Measurements from ENCODE around the gene C8A.

The C8A gene

GRCh38 chr1:56837244-56837939 lies 17.2 kb upstream of the C8A start:
- DNase-seq: peak; percentile 81 to 88

- DNase-seq: no peak
These were observed 15.8 kb upstream of the C8A start for GRCh38 chr1:56838759-56839158.

DNA sequence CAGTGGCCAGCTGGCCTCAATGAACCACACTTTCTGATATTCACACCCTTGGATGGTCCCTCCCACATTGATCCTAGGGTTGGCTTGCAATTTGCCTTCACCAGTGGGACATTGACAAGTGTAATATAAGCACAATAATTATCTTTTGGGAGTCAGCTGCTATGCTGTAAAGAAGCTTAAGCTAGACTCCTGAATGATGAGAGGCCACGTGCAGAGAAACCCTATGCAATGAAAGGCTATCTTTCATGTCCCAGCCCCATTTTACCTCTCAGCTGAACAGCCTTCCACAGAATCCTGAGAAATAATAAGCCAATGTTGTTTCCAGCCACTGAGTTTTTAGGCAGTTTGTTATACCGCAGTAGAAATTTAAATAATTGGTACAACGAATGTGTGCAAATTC lies 11.1 kb upstream of the C8A start:
- no peak for DNase-seq

DNA sequence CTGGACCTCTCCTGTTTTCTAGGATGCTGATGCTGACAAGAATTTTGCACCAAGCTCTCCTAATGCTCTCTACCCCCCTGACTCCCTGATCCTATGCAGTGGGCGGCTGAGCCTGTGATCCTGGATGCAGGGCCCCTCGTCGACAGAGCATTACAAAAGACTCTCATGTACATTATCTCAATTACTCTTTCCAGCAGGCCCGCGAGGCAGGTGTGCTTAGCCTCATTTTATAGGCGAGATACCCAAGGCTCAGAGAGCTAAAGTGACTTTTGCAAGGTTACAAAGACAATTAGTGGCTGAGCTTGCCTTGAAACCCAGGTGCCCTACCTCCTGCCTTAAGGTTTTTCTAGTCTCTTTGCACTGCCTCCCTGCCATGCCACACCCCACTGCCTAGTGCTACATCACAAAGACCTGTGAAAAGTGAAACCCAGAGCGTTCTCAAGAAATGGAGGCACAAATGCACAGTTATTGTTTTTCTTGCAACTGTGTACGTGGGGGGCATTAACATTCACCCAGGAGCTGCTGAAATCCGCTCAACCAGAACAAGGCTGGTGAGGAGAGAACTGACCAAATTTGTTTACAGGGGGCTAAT lies 10.0 kb upstream of the C8A start:
- peak in 1 of 2 experiments; percentile 46 for DNase-seq

DNA sequence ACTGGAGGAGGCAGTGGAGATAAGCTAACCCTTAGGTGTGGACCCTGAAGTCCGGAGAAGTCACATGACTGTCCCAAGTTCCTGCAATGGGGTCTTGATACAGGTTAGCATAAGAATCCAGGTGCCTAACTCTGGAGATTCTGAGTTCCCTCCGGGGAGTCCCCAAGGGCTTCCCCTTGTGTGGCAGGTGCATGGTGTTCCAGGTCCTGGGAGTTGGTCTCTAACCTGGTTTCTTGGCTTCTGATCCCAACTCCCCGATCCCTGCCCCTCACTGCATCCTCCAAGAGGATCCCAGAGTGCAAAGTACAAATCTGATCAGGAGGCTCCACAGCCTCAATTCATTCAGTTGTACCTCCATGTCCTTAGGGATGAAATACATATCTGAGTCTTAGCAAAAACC lies 9.3 kb upstream of the C8A start:
- DNase-seq: no peak

GRCh38 chr1:56849750-56850149 lies 4.8 kb upstream of the C8A start:
- DNase-seq: peak in 1 of 2 experiments; percentile 7

DNA sequence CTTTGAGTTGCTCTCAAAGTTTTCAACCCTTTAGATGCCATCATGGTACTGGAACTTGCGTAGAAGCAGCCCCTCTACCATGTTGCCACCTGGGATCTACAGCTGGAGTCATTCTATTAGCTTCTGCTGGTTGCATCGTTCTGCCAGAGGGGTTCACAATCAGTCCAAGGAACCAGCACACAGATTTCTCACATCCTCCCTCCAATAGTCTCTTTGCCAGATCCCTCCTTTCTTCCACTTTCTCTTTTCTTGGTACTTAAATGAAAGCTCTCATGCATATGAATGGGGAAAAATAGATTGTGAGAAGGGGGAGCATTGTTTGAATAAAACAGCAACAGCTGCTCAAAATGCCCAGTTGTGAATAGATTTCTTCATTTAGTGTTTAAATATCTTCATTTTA lies 4.2 kb upstream of the C8A start:
- no peak for DNase-seq

GRCh38 chr1:56850922-56851321 lies 3.7 kb upstream of the C8A start:
- DNase-seq: no peak

- DNase-seq: no peak
These were observed 2.1 kb upstream of the C8A start for GRCh38 chr1:56852476-56852875.

- DNase-seq: no peak
These were observed 593 bp downstream of the C8A start for GRCh38 chr1:56855190-56855589.

DNA sequence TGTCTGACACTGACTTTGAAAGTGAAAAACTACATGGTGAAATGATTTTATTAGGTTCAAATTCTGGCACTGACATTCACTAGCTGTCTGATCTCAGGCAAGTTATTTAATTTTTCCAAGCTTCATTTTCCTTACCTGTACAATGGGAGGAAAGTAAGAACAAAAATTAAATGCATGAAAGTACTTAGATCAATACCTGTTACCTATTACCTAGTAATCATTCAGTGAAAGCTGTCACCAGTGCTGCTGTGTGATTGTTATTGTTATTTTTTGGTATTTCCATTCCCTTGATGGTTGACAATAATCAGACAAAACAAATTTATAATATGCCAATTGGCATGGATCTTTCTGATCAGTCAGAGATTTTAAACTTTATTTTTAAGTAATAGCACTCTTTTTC lies 1.6 kb downstream of the C8A start:
- DNase-seq: no peak

DNA sequence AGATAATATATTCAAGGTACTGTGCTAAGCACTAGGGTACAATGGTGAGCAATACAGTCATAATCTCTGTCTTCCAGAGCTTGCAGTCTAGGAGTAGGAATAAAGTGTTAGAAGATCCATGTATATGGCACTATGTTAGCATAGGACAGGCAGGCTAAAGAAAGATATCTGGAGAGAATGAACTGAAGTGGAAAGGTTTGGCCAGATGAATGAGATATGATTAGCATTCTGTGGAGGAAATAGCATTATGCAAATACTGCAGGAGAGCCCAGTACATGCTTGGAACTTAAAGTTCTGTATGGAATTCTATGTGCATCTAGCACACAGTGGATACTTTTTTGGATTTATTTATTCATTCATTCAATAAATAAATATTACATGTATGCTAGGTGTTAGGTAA lies 4.7 kb downstream of the C8A start:
- DNase-seq: peak; percentile 58 to 76

DNA sequence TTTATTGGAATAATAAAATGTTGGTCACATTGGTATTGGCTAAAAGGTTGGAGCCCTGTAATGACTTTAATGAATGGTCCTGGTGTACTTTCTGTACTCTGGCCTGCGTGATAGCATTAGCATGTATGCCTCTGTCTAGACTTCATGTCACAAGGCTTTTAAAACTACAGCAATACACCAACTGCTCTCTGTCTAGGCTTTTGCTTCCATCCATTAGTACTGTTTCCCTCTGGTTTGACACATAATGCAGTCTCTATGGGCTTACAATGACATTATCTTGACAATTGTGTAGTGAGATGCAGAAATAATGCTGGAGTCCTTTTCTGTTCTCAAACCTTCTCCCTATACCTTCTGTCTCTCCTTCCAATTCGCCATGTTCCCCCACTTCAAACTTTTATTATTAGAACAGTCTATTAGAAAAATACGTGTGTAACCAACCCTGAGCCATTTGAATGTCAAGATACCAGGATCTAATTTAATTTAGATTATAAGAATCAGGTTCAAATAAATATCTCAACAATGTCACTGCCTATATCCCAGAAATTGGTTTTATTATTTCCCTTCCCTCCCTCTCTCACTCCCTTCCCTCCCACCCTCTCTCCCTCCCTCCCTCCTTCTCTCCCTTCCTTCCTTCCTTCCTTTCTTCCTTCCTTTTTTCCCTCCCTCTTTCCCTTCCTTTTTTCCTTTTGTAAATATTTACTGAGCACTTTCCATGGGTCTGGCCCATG lies 8.8 kb downstream of the C8A start:
- no peak for DNase-seq

GRCh38 chr1:56864430-56864829 lies 9.8 kb downstream of the C8A start:
- DNase-seq: no peak

- DNase-seq: no peak
These were observed 12.1 kb downstream of the C8A start for GRCh38 chr1:56866656-56867055.

DNA sequence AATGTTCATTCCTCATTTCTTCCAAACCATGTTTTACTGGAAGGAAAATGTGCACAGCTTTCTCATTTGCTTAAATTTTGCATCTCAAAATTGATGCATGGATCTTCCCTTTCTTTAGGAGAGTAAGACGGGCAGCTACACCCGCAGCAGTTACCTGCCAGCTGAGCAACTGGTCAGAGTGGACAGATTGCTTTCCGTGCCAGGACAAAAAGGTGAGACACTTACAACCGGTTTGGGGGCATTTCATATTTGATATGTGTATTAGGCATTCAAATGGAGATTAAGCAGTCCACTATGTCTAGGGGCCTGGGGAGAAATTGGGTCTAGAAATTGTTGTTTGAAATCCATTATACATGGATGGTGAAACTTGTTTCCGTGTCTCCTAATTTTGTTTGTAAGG lies 12.9 kb downstream of the C8A start:
- DNase-seq: peak; percentile 31 to 67

DNA sequence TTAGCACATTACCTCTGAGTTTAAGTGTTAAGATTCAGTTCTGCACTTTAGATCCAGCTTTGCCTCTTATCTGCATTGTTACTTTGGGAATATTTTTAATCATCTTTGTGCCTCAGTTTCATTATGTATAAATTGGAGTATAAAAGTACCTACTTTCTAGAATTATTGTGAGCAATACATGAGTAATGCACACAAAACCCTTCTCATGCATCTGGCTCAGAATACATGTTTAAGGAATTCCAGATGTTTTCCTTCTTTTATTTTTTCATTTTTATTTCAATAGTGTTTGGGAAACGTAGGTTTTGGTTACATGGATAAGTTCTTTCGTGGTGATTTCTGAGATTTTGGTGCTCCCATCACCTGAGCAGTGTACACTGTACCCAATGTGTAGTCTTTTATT lies 14.2 kb downstream of the C8A start:
- no peak for DNase-seq

DNA sequence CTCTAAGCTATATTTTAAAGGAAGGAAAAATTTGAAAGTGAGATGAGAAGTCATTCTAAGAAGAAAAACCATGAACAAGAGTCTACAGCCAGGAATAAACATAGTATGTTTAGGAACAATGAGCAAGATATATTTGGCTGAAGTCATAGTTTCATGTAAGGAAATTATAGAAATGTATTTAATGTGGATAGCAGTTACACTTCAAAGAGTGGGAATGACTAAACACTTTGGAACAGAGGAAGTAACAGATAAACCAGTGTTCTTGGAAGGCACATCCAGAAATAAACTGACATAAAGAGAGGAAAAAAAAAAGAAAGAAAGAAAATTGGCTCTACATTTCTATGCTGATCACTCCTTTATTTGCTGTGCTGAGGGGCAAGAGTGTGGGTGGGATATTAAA lies 18.0 kb downstream of the C8A start:
- no peak for DNase-seq

GRCh38 chr1:56873213-56873612 lies 18.6 kb downstream of the C8A start:
- DNase-seq: no peak

GRCh38 chr1:56874689-56875088 lies 20.1 kb downstream of the C8A start:
- no peak for DNase-seq

DNA sequence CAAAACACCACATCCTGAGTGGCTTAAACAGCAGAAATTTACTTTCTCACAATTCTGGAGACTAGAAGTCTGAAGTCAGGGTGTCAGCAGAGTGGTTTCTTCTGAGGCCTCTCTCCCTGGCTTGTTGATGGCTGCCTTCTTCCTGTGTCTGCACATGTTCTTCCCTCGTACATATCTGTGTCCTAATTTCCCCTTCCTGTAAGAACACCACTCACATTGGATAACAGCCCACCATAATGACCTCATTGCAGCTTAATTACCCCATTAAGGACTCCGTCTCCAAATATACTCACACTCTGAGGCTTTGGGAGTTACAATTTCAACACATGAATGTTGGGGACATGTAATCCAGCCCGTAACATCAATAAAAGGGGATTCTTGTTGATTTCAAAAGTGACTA lies 23.4 kb downstream of the C8A start:
- no peak for DNase-seq

GRCh38 chr1:56880774-56881173 lies 26.2 kb downstream of the C8A start:
- no peak for DNase-seq

DNA sequence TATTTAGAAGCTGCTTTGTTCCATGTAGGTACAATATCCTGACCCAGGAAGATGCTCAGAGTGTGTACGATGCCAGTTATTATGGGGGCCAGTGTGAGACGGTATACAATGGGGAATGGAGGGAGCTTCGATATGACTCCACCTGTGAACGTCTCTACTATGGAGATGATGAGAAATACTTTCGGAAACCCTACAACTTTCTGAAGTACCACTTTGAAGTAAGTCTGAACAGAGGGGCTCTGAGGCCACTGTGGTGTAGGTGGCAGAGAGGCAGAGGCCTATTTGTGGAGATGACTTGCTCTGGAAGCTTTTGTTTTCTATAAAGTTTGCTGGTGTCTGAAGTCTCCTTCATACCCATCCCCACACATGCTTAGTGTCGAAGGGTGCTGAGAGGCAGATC lies 26.8 kb downstream of the C8A start:
- no peak for DNase-seq

- DNase-seq: no peak
These were observed 35.6 kb downstream of the C8A start for GRCh38 chr1:56890229-56890628.
